Brain microvascular endothelial cell (primary cell): ENCODE results near the gene GLIS2.

Experiments used
- DNase-seq: peaks from one replicate; pipeline ENCODE4 v3.0.0-alpha.2; 2020
- H3K27ac ChIP-seq: fragments of 250-450 bp; sonication (Bioruptor Pico); 2 replicates; pipeline ENCODE4 v1.5.1; 2020; ENCODE audit warnings: mild to moderate bottlenecking, moderate library complexity
- H3K27me3 ChIP-seq: fragments of 250-450 bp; sonication (Bioruptor Pico); replicated peaks from 2 replicates; pipeline ENCODE4 v1.5.1; 2020; ENCODE audit warnings: mild to moderate bottlenecking
- H3K36me3 ChIP-seq: fragments of 250-450 bp; sonication (Bioruptor Pico); replicated peaks from 2 replicates; pipeline ENCODE4 v1.5.1; 2020; ENCODE audit warnings: mild to moderate bottlenecking
- H3K4me3 ChIP-seq: 2 replicates; pipeline ENCODE4 v1.5.1; 2011; ENCODE audit warnings: low read depth, mild to moderate bottlenecking, control low read depth, low read length, moderate library complexity
- CTCF ChIP-seq: IDR thresholded peaks from 2 replicates; pipeline ENCODE4 v1.5.1; 2011; ENCODE audit warnings: low read depth, mild to moderate bottlenecking, moderate library complexity, low read length, control low read depth, inconsistent platforms; ENCODE audit errors: missing control alignments
- in situ Hi-C: cut with HindIII; loops from 2 replicates; pipeline ENCODE4 v1.10.0; 2017; ENCODE audit warnings: low sequenced_read_pairs, low pct_ligation_motif_present

GLIS2 gene

GRCh38 chr16:4371357-4372000 lies 55.6 kb downstream of the GLIS2 start, which contains the start of gene VASN:
Gene VASN (plus strand): TSS chr16:4371848. CDS start chr16:4380878, 9,030 bp downstream.
- Histone ChIP-seq H3K27ac (peak within 1 kb of the TSS; percentile 70), H3K4me3 (peak within 1 kb of the TSS; percentile 73), H3K36me3 (no peaks in the 10 kb centered on the region), H3K27me3 (no peaks in the 10 kb centered on the region)
- peak; percentile 53 for DNase-seq
- in situ Hi-C loops, result no loop called here
- no peak for TF ChIP-seq CTCF

- TF ChIP-seq CTCF, result no peak
- Histone ChIP-seq H3K27ac (peak overlapping the region; percentile 70), H3K36me3 (no peaks in the 10 kb centered on the region), H3K27me3 (no peaks in the 10 kb centered on the region), H3K4me3 (peak overlapping the region; percentile 73)
- in situ Hi-C loops, result no loop called here
- peak; percentile 52 for DNase-seq
These were observed 56.2 kb downstream of the GLIS2 start for GRCh38 chr16:4372001-4372577.

- peak; percentile 57 for DNase-seq
- H3K27me3 ChIP-seq, result no peaks in the 10 kb centered on the region
- H3K4me3 ChIP-seq, result peak overlapping the region; percentile 73
- peak overlapping the region; percentile 70 for H3K27ac ChIP-seq
- no peaks in the 10 kb centered on the region for H3K36me3 ChIP-seq
- in situ Hi-C loops, result no loop called here
- no peak for TF ChIP-seq CTCF
These were observed 56.9 kb downstream of the GLIS2 start for GRCh38 chr16:4372578-4373355.

- Histone ChIP-seq H3K4me3 (peak overlapping the region; percentile 73), H3K27me3 (no peaks in the 10 kb centered on the region), H3K36me3 (peaks cover 4% of the 10 kb centered on the region), H3K27ac (peak overlapping the region; percentile 70)
- no peak for TF ChIP-seq CTCF
- in situ Hi-C loops, result no loop called here
- no peak for DNase-seq
These were observed 57.6 kb downstream of the GLIS2 start for GRCh38 chr16:4373356-4373908.

GRCh38 chr16:4373909-4374742 lies 58.3 kb downstream of the GLIS2 start:
- DNase-seq, result peak; percentile 88
- H3K36me3 ChIP-seq, result peaks cover 4% of the 10 kb centered on the region
- no peaks in the 10 kb centered on the region for H3K27me3 ChIP-seq
- in situ Hi-C loops, result no loop called here
- TF ChIP-seq CTCF, result no peak
- peak overlapping the region; percentile 73 for H3K4me3 ChIP-seq
- peak overlapping the region; percentile 70 for H3K27ac ChIP-seq
